Panc1 (cell line): ENCODE results near the gene VWA5B2. TPM values are rescaled to one million over a fixed set of nuclear protein-coding genes. Genes with fewer than 3 reads are reported as not detected.

Experiments
- ATAC-seq: fragments of 200-7000 bp; cut with Tn5 transposase; 2 replicates; pipeline ENCODE4 v1.9.1; 2020; ENCODE audit warnings: mild to moderate bottlenecking, moderate library complexity
- BruUV-seq: library from RNA; stranded (reverse); fragments of 400-500 nt; replicated peaks from 2 replicates; lab custom pipeline; 2021; lab: Mats Ljungman, UMichigan
- CTCF ChIA-PET: fragments of 300-600 bp; sonication (Branson Sonifier 250); formaldehyde crosslinking; loops from one replicate; lab custom pipeline; 2022; ENCODE audit warnings: antibody characterized with exemption; lab: Charles Lee
- POLR2A ChIA-PET: fragments of 300-600 bp; sonication (Branson Sonifier 250); formaldehyde crosslinking; loops from one replicate; lab custom pipeline; 2022; ENCODE audit warnings: antibody characterized with exemption; lab: Charles Lee
- DNase-seq: peaks from one replicate; pipeline ENCODE4 v3.0.0-alpha.2; 2010; ENCODE audit warnings: low read depth, low spot score
- H3K27ac ChIP-seq: 2 replicates; pipeline ENCODE4 v1.5.1; 2011; ENCODE audit warnings: mild to moderate bottlenecking, low read length, inconsistent platforms
- H3K27me3 ChIP-seq: fragments of 200-500 bp; sonication (Bioruptor generic); 2 replicates; pipeline ENCODE4 v1.6.0; 2014; ENCODE audit warnings: low read length, inconsistent platforms; ENCODE audit not compliant: control insufficient read depth, insufficient read depth
- H3K36me3 ChIP-seq: fragments of 200-500 bp; sonication (Bioruptor generic); 2 replicates; pipeline ENCODE4 v1.5.1; 2014; ENCODE audit warnings: inconsistent platforms, mild to moderate bottlenecking, low read length, moderate library complexity; ENCODE audit not compliant: control insufficient read depth, insufficient read depth
- H3K4me1 ChIP-seq: 2 replicates; pipeline ENCODE4 v1.5.1; 2011; ENCODE audit warnings: inconsistent platforms, mild to moderate bottlenecking, low read length, moderate library complexity; ENCODE audit not compliant: control insufficient read depth, insufficient read depth
- H3K4me3 ChIP-seq, 2 experiments: 2 replicates each; pipeline ENCODE4 v1.5.1; 2011 to 2012; ENCODE audit warnings: low read depth in 2 of 2, low read length in 2 of 2, mild to moderate bottlenecking in 2 of 2, inconsistent platforms in 1 of 2, moderate library complexity in 1 of 2
- H3K9me3 ChIP-seq: fragments of 200-500 bp; sonication (Bioruptor generic); 2 replicates; pipeline ENCODE4 v1.5.1; 2014; ENCODE audit warnings: low read depth, mild to moderate bottlenecking, inconsistent platforms, low read length, moderate library complexity; ENCODE audit not compliant: control insufficient read depth, insufficient read depth
- CTCF ChIP-seq: fragments of 450-650 bp; IDR thresholded peaks from 2 replicates; pipeline ENCODE4 v1.5.1; 2017; ENCODE audit warnings: mild to moderate bottlenecking
- POLR2AphosphoS5 ChIP-seq: IDR thresholded peaks from 2 replicates; pipeline ENCODE4 v1.6.1; 2012; ENCODE audit warnings: mild to moderate bottlenecking, low read depth, low read length, moderate library complexity
- REST ChIP-seq, 2 experiments: IDR thresholded peaks; 2 replicates each; pipeline ENCODE4 v1.6.1; 2011 to 2012; ENCODE audit warnings: low read depth in 2 of 2, control low read depth in 1 of 2, low read length in 1 of 2, mild to moderate bottlenecking in 1 of 2, moderate library complexity in 1 of 2; ENCODE audit not compliant: insufficient read depth in 1 of 2
- SIN3A ChIP-seq: IDR thresholded peaks from 2 replicates; pipeline ENCODE4 v1.6.1; 2012; ENCODE audit warnings: low read depth, mild to moderate bottlenecking, low read length, moderate library complexity, borderline replicate concordance; ENCODE audit not compliant: insufficient read depth
- TCF7L2 ChIP-seq: IDR thresholded peaks from 2 replicates; pipeline ENCODE4 v1.6.1; 2011; ENCODE audit warnings: mild to moderate bottlenecking, low read depth, low read length, inconsistent platforms
- in situ Hi-C: cut with HindIII; loops from 2 replicates; pipeline ENCODE4 v1.10.0; 2016; ENCODE audit warnings: low sequenced_read_pairs, low pct_unique_long_range_greater_than_20kb
- intact Hi-C: fragments of 100-400 bp; cut with micrococcal nuclease; formaldehyde crosslinking; loops from one replicate; pipeline ENCODE4 v1.10.0; 2022; ENCODE audit not compliant: unreplicated experiment
- total RNA-seq: library from RNA; stranded (reverse); gene quantifications from one replicate; pipeline ENCODE4 v1.2.1, GENCODE V29; 2021; ENCODE audit not compliant: unreplicated experiment

The VWA5B2 gene
- total RNA-seq, 1 experiment from 2014 or later: 0.28 TPM

GRCh38 chr3:184289426-184289938 lies 60.1 kb downstream of the VWA5B2 start:
- POLR2A ChIA-PET: no interaction called here

GRCh38 chr3:184290331-184290730 lies 60.9 kb downstream of the VWA5B2 start:
- DNase-seq: no peak
- no peaks in the 10 kb centered on the region for H3K9me3 ChIP-seq
- H3K4me1 ChIP-seq: no peaks in the 10 kb centered on the region
- in situ Hi-C loops: no loop called here
- POLR2A ChIA-PET: no interaction called here
- no peaks in the 10 kb centered on the region for H3K27me3 ChIP-seq
- H3K27ac ChIP-seq: no peak overlapping the region
- no peaks in the 10 kb centered on the region for H3K36me3 ChIP-seq
- TF ChIP-seq SIN3A (no peak), REST (IDR thresholded peaks at IDR 0.05; ENCODE audit: insufficient read depth in 1 of 2, low read depth in 2 of 2, low read length in 1 of 2) (no peak), TCF7L2 (no peak), CTCF (no peak), POLR2AphosphoS5 (no peak)
- no peak for ATAC-seq
- CTCF ChIA-PET: no interaction called here
- BruUV-seq: no TSS peak
- H3K4me3 ChIP-seq: no peak overlapping the region
- intact Hi-C loops: no loop called here

More at GRCh38 chr3:184289426-184289938, 60.1 kb downstream of the VWA5B2 start:
- in situ Hi-C loops: no loop called here
- H3K4me1 ChIP-seq: no peaks in the 10 kb centered on the region
- ATAC-seq: peak; percentile 83
- CTCF ChIA-PET: interaction anchor here (0.6 kb wide), 2 partner anchors 82 to 394 kb away, joined by 4 to 9 read pairs; no protein-coding TSS in a partner anchor
- no TSS peak for BruUV-seq
- no peaks in the 10 kb centered on the region for H3K36me3 ChIP-seq
- H3K9me3 ChIP-seq: no peaks in the 10 kb centered on the region
- H3K27ac ChIP-seq: no peak overlapping the region
- intact Hi-C loops: loop anchor here (5.0 to 10.0 kb wide), 2 partner anchors 145 to 392 kb away; no protein-coding TSS in a partner anchor
- DNase-seq: peak; percentile 43
- TF ChIP-seq TCF7L2: no peak
- TF ChIP-seq REST (IDR thresholded peaks at IDR 0.05; ENCODE audit: insufficient read depth in 1 of 2, low read depth in 2 of 2, low read length in 1 of 2): 0 out of 4 replicates have a peak, but pooled peaks of 1 of the 2 experiments have one; percentile 52
- TF ChIP-seq CTCF: peak; percentile 96
- no peak for TF ChIP-seq POLR2AphosphoS5
- TF ChIP-seq SIN3A: no peak
- H3K4me3 ChIP-seq: no peak overlapping the region
- H3K27me3 ChIP-seq: no peaks in the 10 kb centered on the region
